ENCODE results near the gene DOCK4.

DOCK4 gene

DNA sequence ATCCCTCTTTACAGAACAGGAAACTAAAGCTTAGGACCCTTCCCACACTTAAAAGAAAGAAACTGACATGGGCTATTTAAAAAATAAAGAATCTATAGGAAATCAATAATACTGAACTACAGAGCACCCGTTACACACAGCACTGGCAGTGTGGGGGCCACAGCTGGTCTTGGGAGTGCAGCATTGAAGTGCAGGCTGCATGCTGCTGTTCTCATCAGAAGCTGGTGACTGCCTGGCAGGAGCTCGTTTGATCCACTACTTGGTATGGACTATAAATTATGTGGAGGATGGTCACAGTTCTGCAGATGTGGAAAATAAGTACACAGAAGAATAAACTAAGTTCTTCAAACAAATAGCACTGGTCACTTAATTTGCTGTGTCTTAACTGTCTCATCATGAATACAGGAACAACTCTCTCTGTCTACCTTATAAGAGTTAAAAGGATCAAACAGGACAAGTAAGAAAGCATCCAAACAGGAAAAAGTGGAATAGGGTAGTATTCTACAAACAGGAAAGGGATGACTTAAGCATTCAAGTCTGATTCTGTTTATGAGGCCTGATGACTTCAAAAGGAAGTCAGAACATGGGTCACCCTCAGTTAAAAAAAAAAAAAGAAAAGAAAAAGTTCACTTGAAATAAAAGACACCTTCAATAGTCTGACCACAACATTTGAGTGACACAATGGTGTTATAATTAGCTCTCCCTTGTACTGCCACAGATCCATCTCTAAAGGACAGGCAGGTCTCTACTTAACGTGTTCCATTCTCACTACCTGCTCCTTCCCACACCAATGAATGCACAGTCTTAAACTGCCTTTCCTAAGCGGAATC lies 21.0 kb downstream of the DOCK4 start:
- Histone ChIP-seq H3K4me3 (IDR thresholded peaks at IDR 0.05; ENCODE audit: insufficient read depth, low read depth, low read length) (no peak overlapping the region), H3K27ac (no peak overlapping the region), H3K4me1 (ENCODE audit: low read depth, poor library complexity, severe bottlenecking) (peaks cover 8% of the 10 kb centered on the region), H3K79me2 (ENCODE audit: insufficient read depth, low read depth) (no peaks in the 10 kb centered on the region), H3K4me2 (no peak overlapping the region), H2AFZ (ENCODE audit: low read depth) (no peak overlapping the region), H3K9ac (no peak overlapping the region), H3K27me3 (ENCODE audit: insufficient read depth, low read depth) (no peaks in the 10 kb centered on the region), H3K36me3 (ENCODE audit: insufficient read depth) (no peaks in the 10 kb centered on the region), H4K20me1 (ENCODE audit: insufficient read depth) (no peaks in the 10 kb centered on the region)
- TF ChIP-seq CTCF (conservative IDR thresholded peaks at IDR 0.05; ENCODE audit: low read depth, low read length) = no peak

- no peaks in the 10 kb centered on the region for H3K36me3 ChIP-seq (ENCODE audit: insufficient read depth)
- no peaks in the 10 kb centered on the region for H3K27me3 ChIP-seq (ENCODE audit: insufficient read depth, low read depth)
- peaks cover 8% of the 10 kb centered on the region for H3K4me1 ChIP-seq (ENCODE audit: low read depth, poor library complexity, severe bottlenecking)
- no peaks in the 10 kb centered on the region for H3K79me2 ChIP-seq (ENCODE audit: insufficient read depth, low read depth)
- no peak overlapping the region for H2AFZ ChIP-seq (ENCODE audit: low read depth)
- no peak for TF ChIP-seq CTCF (conservative IDR thresholded peaks at IDR 0.05; ENCODE audit: low read depth, low read length)
- no peak overlapping the region for H3K4me3 ChIP-seq (IDR thresholded peaks at IDR 0.05; ENCODE audit: insufficient read depth, low read depth, low read length)
- no peak overlapping the region for H3K9ac ChIP-seq
- no peaks in the 10 kb centered on the region for H4K20me1 ChIP-seq (ENCODE audit: insufficient read depth)
- no peak overlapping the region for H3K27ac ChIP-seq
- H3K4me2 ChIP-seq = no peak overlapping the region
These were observed 21.7 kb downstream of the DOCK4 start for GRCh38 chr7:112184455-112184854.

GRCh38 chr7:112183266-112183665 lies 22.9 kb downstream of the DOCK4 start:
- H3K79me2 ChIP-seq (ENCODE audit: insufficient read depth, low read depth) = no peaks in the 10 kb centered on the region
- no peak overlapping the region for H3K9ac ChIP-seq
- H3K4me2 ChIP-seq = no peak overlapping the region

GRCh38 chr7:112182749-112183148 lies 23.4 kb downstream of the DOCK4 start:
- H2AFZ ChIP-seq (ENCODE audit: low read depth) = no peak overlapping the region
- no peak overlapping the region for H3K9ac ChIP-seq
- no peaks in the 10 kb centered on the region for H3K79me2 ChIP-seq (ENCODE audit: insufficient read depth, low read depth)
- no peaks in the 10 kb centered on the region for H3K36me3 ChIP-seq (ENCODE audit: insufficient read depth)
- H3K27me3 ChIP-seq (ENCODE audit: insufficient read depth, low read depth) = no peaks in the 10 kb centered on the region
- no peak for TF ChIP-seq CTCF (conservative IDR thresholded peaks at IDR 0.05; ENCODE audit: low read depth, low read length)
- no peak overlapping the region for H3K4me2 ChIP-seq
- H3K27ac ChIP-seq = no peak overlapping the region
- H3K4me1 ChIP-seq (ENCODE audit: low read depth, poor library complexity, severe bottlenecking) = peaks cover 8% of the 10 kb centered on the region
- H4K20me1 ChIP-seq (ENCODE audit: insufficient read depth) = no peaks in the 10 kb centered on the region
- H3K4me3 ChIP-seq (IDR thresholded peaks at IDR 0.05; ENCODE audit: insufficient read depth, low read depth, low read length) = no peak overlapping the region

More at GRCh38 chr7:112183266-112183665, 22.9 kb downstream of the DOCK4 start:
- Histone ChIP-seq H3K4me3 (IDR thresholded peaks at IDR 0.05; ENCODE audit: insufficient read depth, low read depth, low read length) (no peak overlapping the region), H4K20me1 (ENCODE audit: insufficient read depth) (no peaks in the 10 kb centered on the region), H3K4me1 (ENCODE audit: low read depth, poor library complexity, severe bottlenecking) (peaks cover 8% of the 10 kb centered on the region), H3K36me3 (ENCODE audit: insufficient read depth) (no peaks in the 10 kb centered on the region), H3K27me3 (ENCODE audit: insufficient read depth, low read depth) (no peaks in the 10 kb centered on the region), H3K27ac (no peak overlapping the region), H2AFZ (ENCODE audit: low read depth) (no peak overlapping the region)
- TF ChIP-seq CTCF (conservative IDR thresholded peaks at IDR 0.05; ENCODE audit: low read depth, low read length) = no peak

Measured in KMS-11 (cell line).